AG20443 (cell line): ENCODE measurements around the gene PPP1R2B.

Experiments
- DNase-seq: peaks from one replicate; pipeline ENCODE4 v3.0.0; 2012; ENCODE audit warnings: low spot score, mixed read lengths

Gene PPP1R2B

GRCh38 chr5:156879665-156880285 lies 29.7 kb downstream of the PPP1R2B start:
- no peak for DNase-seq

- no peak for DNase-seq
These were observed 33.3 kb downstream of the PPP1R2B start for GRCh38 chr5:156883316-156883875.

- no peak for DNase-seq
These were observed 38.4 kb downstream of the PPP1R2B start for GRCh38 chr5:156888520-156888919.

- no peak for DNase-seq
These were observed 42.1 kb downstream of the PPP1R2B start for GRCh38 chr5:156892223-156892622.

- DNase-seq, result no peak
These were observed 42.8 kb downstream of the PPP1R2B start for GRCh38 chr5:156892864-156893263.

- DNase-seq, result no peak
These were observed 43.4 kb downstream of the PPP1R2B start for GRCh38 chr5:156893517-156893916.

GRCh38 chr5:156896546-156896945 lies 46.5 kb downstream of the PPP1R2B start:
- peak; percentile 13 for DNase-seq
